Measurements from ENCODE around the gene ALG5.

ALG5 gene

GRCh38 chr13:36965767-36966166 is 33.4 kb downstream of the ALG5 start:
- Histone ChIP-seq H3K27ac (no peak overlapping the region), H3K27me3 (no peaks in the 10 kb centered on the region), H3K9me3 (no peaks in the 10 kb centered on the region), H3K36me3 (peaks cover 30% of the 10 kb centered on the region), H3K4me1 (ENCODE audit: control insufficient read depth in 1 of 2, insufficient read depth in 1 of 2, low read depth in 1 of 2, low read length in 1 of 2) (no peaks in the 10 kb centered on the region), H3K4me3 (ENCODE audit: low read depth in 1 of 2, low read length in 1 of 2) (no peak overlapping the region)
- no peak for TF ChIP-seq CTCF (IDR thresholded peaks at IDR 0.05)

GRCh38 chr13:36959456-36960116 is 39.6 kb downstream of the ALG5 start:
- Histone ChIP-seq H3K27ac (no peak overlapping the region), H3K36me3 (peaks cover 17% of the 10 kb centered on the region), H3K9me3 (no peaks in the 10 kb centered on the region), H3K27me3 (no peaks in the 10 kb centered on the region), H3K4me3 (ENCODE audit: low read depth in 1 of 2, low read length in 1 of 2) (no peak overlapping the region), H3K4me1 (ENCODE audit: control insufficient read depth in 1 of 2, insufficient read depth in 1 of 2, low read depth in 1 of 2, low read length in 1 of 2) (peaks cover 0 to 4% of the 10 kb centered on the region in 2 experiments)
- TF ChIP-seq CTCF (IDR thresholded peaks at IDR 0.05): no peak

- Histone ChIP-seq H3K27ac (no peak overlapping the region), H3K27me3 (no peaks in the 10 kb centered on the region), H3K4me1 (ENCODE audit: control insufficient read depth in 1 of 2, insufficient read depth in 1 of 2, low read depth in 1 of 2, low read length in 1 of 2) (peaks cover 0 to 4% of the 10 kb centered on the region in 2 experiments), H3K9me3 (no peaks in the 10 kb centered on the region), H3K4me3 (ENCODE audit: low read depth in 1 of 2, low read length in 1 of 2) (no peak overlapping the region), H3K36me3 (peaks cover 7% of the 10 kb centered on the region)
- TF ChIP-seq CTCF (IDR thresholded peaks at IDR 0.05): no peak
Measured at GRCh38 chr13:36954542-36954941, 44.6 kb downstream of the ALG5 start.

GRCh38 chr13:36950920-36951319 is 48.2 kb downstream of the ALG5 start:
- H3K4me3 ChIP-seq (ENCODE audit: low read depth in 1 of 2, low read length in 1 of 2): no peak overlapping the region
- peaks cover 12% of the 10 kb centered on the region for H3K36me3 ChIP-seq
- no peak overlapping the region for H3K27ac ChIP-seq
- no peaks in the 10 kb centered on the region for H3K4me1 ChIP-seq (ENCODE audit: control insufficient read depth in 1 of 2, insufficient read depth in 1 of 2, low read depth in 1 of 2, low read length in 1 of 2)
- H3K27me3 ChIP-seq: no peaks in the 10 kb centered on the region
- no peaks in the 10 kb centered on the region for H3K9me3 ChIP-seq
- TF ChIP-seq CTCF (IDR thresholded peaks at IDR 0.05): no peak

- no peaks in the 10 kb centered on the region for H3K4me1 ChIP-seq (ENCODE audit: control insufficient read depth in 1 of 2, insufficient read depth in 1 of 2, low read depth in 1 of 2, low read length in 1 of 2)
- peaks cover 12% of the 10 kb centered on the region for H3K36me3 ChIP-seq
- H3K9me3 ChIP-seq: no peaks in the 10 kb centered on the region
- H3K27ac ChIP-seq: no peak overlapping the region
- H3K4me3 ChIP-seq (ENCODE audit: low read depth in 1 of 2, low read length in 1 of 2): no peak overlapping the region
- no peak for TF ChIP-seq CTCF (IDR thresholded peaks at IDR 0.05)
- H3K27me3 ChIP-seq: no peaks in the 10 kb centered on the region
Measured at GRCh38 chr13:36950330-36950729, 48.8 kb downstream of the ALG5 start.
